Naive B cell (primary cell): ENCODE data around the gene NHSL2. TPM values are rescaled to one million over a fixed set of nuclear protein-coding genes. Genes with fewer than 3 reads are reported as not detected.
A peak's percentile ranks its signal among the peaks of the same experiment; 100 is the strongest.

Experiments used
- ATAC-seq, 2 donors: fragments of 150-1000 bp; cut with Tn5 transposase; 2 replicates each; pipeline ENCODE4 v1.10.0; 2021; ENCODE audit warnings: low read depth in 2 of 2, mild to moderate bottlenecking in 2 of 2, moderate library complexity in 2 of 2
- DNase-seq: peaks from one replicate; pipeline ENCODE4 v3.0.0; 2022
- H3K27ac Mint-ChIP-seq, 6 donors: one replicate each; pipeline ENCODE4 v1.8.0; 2020 to 2022; ENCODE audit warnings: mild to moderate bottlenecking in 6 of 6, mixed read lengths in 6 of 6, moderate library complexity in 5 of 6, inconsistent platforms in 2 of 6
- H3K27me3 Mint-ChIP-seq, 3 donors: one replicate each; pipeline ENCODE4 v1.8.0; 2021 to 2022; ENCODE audit warnings: mixed read lengths in 3 of 3, mild to moderate bottlenecking in 1 of 3
- H3K36me3 Mint-ChIP-seq, 2 donors: one replicate each; pipeline ENCODE4 v1.8.0; 2020 to 2022; ENCODE audit warnings: mixed read lengths in 2 of 2, inconsistent platforms in 1 of 2, mild to moderate bottlenecking in 1 of 2
- H3K4me1 Mint-ChIP-seq, 3 donors: one replicate each; pipeline ENCODE4 v1.8.0; 2020 to 2022; ENCODE audit warnings: mixed read lengths in 3 of 3, inconsistent platforms in 1 of 3, mild to moderate bottlenecking in 1 of 3, moderate library complexity in 1 of 3
- H3K4me3 Mint-ChIP-seq, 8 donors: one replicate each; pipeline ENCODE4 v1.8.0; 2020 to 2022; ENCODE audit warnings: mild to moderate bottlenecking in 8 of 8, mixed read lengths in 8 of 8, moderate library complexity in 8 of 8, inconsistent platforms in 2 of 8
- H3K9me3 Mint-ChIP-seq, 7 donors: one replicate each; pipeline ENCODE4 v1.8.0; 2020 to 2022; ENCODE audit warnings: mixed read lengths in 7 of 7, mild to moderate bottlenecking in 5 of 7, inconsistent platforms in 2 of 7, moderate library complexity in 1 of 7
- polyA plus RNA-seq, 6 donors: library from polyadenylated mRNA; unstranded; fragments of 300-500 nt; fragmentation: Illumina TruSeq; gene quantifications; one replicate each; pipeline ENCODE4 v1.2.3, GENCODE V29; 2021; ENCODE audit warnings: low read depth in 6 of 6

NHSL2 gene
- polyA plus RNA-seq, 6 donors from 2014 or later, result 0.25 to 0.48 (median 0.30) TPM; not detected in 2

- DNase-seq (no peak), ATAC-seq (no peak)
- H3K27ac Mint-ChIP-seq, result no peak overlapping the region
- H3K4me1 Mint-ChIP-seq, result no peaks in the 10 kb centered on the region
- no peak overlapping the region for H3K4me3 Mint-ChIP-seq
- H3K27me3 Mint-ChIP-seq, result peaks cover 0 to 23% (median 14%) of the 10 kb centered on the region in 3 donors
- H3K9me3 Mint-ChIP-seq, result peaks cover 0 to 3% (median 0%) of the 10 kb centered on the region in 7 donors
- no peaks in the 10 kb centered on the region for H3K36me3 Mint-ChIP-seq
These were observed 64.3 kb downstream of the NHSL2 start for GRCh38 chrX:71974916-71975315.

- DNase-seq, result no peak
- ATAC-seq, result no peak
- Mint-ChIP-seq H3K36me3 (no peaks in the 10 kb centered on the region), H3K27me3 (peaks cover under 1 to 30% (median 14%) of the 10 kb centered on the region in 3 donors), H3K27ac (no peak overlapping the region), H3K9me3 (peaks cover 0 to 9% (median 0%) of the 10 kb centered on the region in 7 donors), H3K4me1 (no peaks in the 10 kb centered on the region), H3K4me3 (no peak overlapping the region)
These were observed 66.1 kb downstream of the NHSL2 start for GRCh38 chrX:71976753-71977152.

GRCh38 chrX:71978164-71978563 lies 67.5 kb downstream of the NHSL2 start:
- DNase-seq, result no peak
- Mint-ChIP-seq H3K9me3 (peaks cover 0 to 9% (median 0%) of the 10 kb centered on the region in 7 donors), H3K27me3 (peaks cover 9 to 38% (median 26%) of the 10 kb centered on the region in 3 donors), H3K4me3 (no peak overlapping the region), H3K36me3 (no peaks in the 10 kb centered on the region), H3K4me1 (no peaks in the 10 kb centered on the region), H3K27ac (no peak overlapping the region)
- no peak for ATAC-seq

- H3K27ac Mint-ChIP-seq, result peak overlapping the region in 2 of 6 donors; percentile 6 to 53
- H3K36me3 Mint-ChIP-seq, result no peaks in the 10 kb centered on the region
- no peak for ATAC-seq
- H3K4me1 Mint-ChIP-seq, result no peaks in the 10 kb centered on the region
- no peak overlapping the region for H3K4me3 Mint-ChIP-seq
- peaks cover 0 to 14% (median 6%) of the 10 kb centered on the region in 3 donors for H3K27me3 Mint-ChIP-seq
- DNase-seq, result no peak
- peaks cover 0 to 4% (median 0%) of the 10 kb centered on the region in 7 donors for H3K9me3 Mint-ChIP-seq
These were observed 79.3 kb downstream of the NHSL2 start for GRCh38 chrX:71989768-71990426.

- ATAC-seq, result no peak
- Mint-ChIP-seq H3K4me1 (no peaks in the 10 kb centered on the region), H3K36me3 (no peaks in the 10 kb centered on the region), H3K4me3 (no peak overlapping the region), H3K27ac (peak overlapping the region in 1 of 6 donors; percentile 7), H3K27me3 (peaks cover 0 to 14% (median 12%) of the 10 kb centered on the region in 3 donors), H3K9me3 (peaks cover 0 to 4% (median 0%) of the 10 kb centered on the region in 7 donors)
- DNase-seq, result no peak
These were observed 79.9 kb downstream of the NHSL2 start for GRCh38 chrX:71990518-71990917.

GRCh38 chrX:71991164-71991563 lies 80.5 kb downstream of the NHSL2 start:
- Mint-ChIP-seq H3K27me3 (peaks cover 0 to 14% (median 13%) of the 10 kb centered on the region in 3 donors), H3K36me3 (no peaks in the 10 kb centered on the region), H3K27ac (no peak overlapping the region), H3K9me3 (peaks cover 0 to 2% (median 0%) of the 10 kb centered on the region in 7 donors), H3K4me3 (no peak overlapping the region), H3K4me1 (no peaks in the 10 kb centered on the region)
- no peak for ATAC-seq
- DNase-seq, result no peak

GRCh38 chrX:71992711-71993110 lies 82.1 kb downstream of the NHSL2 start:
- DNase-seq, result no peak
- Mint-ChIP-seq H3K27ac (no peak overlapping the region), H3K4me1 (no peaks in the 10 kb centered on the region), H3K9me3 (no peaks in the 10 kb centered on the region), H3K4me3 (no peak overlapping the region), H3K27me3 (peaks cover 0 to 14% (median 11%) of the 10 kb centered on the region in 3 donors), H3K36me3 (no peaks in the 10 kb centered on the region)
- peak; percentile 54 to 82 for ATAC-seq

GRCh38 chrX:71993371-71993770 lies 82.7 kb downstream of the NHSL2 start:
- no peaks in the 10 kb centered on the region for H3K9me3 Mint-ChIP-seq
- peaks cover 0 to 14% (median 7%) of the 10 kb centered on the region in 3 donors for H3K27me3 Mint-ChIP-seq
- no peak overlapping the region for H3K27ac Mint-ChIP-seq
- H3K36me3 Mint-ChIP-seq, result no peaks in the 10 kb centered on the region
- H3K4me3 Mint-ChIP-seq, result no peak overlapping the region
- DNase-seq (no peak), ATAC-seq (no peak)
- H3K4me1 Mint-ChIP-seq, result no peaks in the 10 kb centered on the region

GRCh38 chrX:71994601-71995000 lies 84.0 kb downstream of the NHSL2 start:
- no peaks in the 10 kb centered on the region for H3K36me3 Mint-ChIP-seq
- DNase-seq, result no peak
- H3K9me3 Mint-ChIP-seq, result no peaks in the 10 kb centered on the region
- peaks cover 5 to 14% (median 12%) of the 10 kb centered on the region in 3 donors for H3K27me3 Mint-ChIP-seq
- no peak overlapping the region for H3K4me3 Mint-ChIP-seq
- no peak for ATAC-seq
- H3K4me1 Mint-ChIP-seq, result no peaks in the 10 kb centered on the region
- peak overlapping the region in 1 of 6 donors; percentile 36 for H3K27ac Mint-ChIP-seq

- Mint-ChIP-seq H3K36me3 (no peaks in the 10 kb centered on the region), H3K9me3 (no peaks in the 10 kb centered on the region), H3K27ac (no peak overlapping the region), H3K4me1 (no peaks in the 10 kb centered on the region), H3K4me3 (no peak overlapping the region), H3K27me3 (peaks cover 5 to 14% (median 12%) of the 10 kb centered on the region in 3 donors)
- DNase-seq (no peak), ATAC-seq (no peak)
These were observed 84.5 kb downstream of the NHSL2 start for GRCh38 chrX:71995122-71995521.

GRCh38 chrX:71996136-71996535 lies 85.5 kb downstream of the NHSL2 start:
- Mint-ChIP-seq H3K27ac (no peak overlapping the region), H3K36me3 (no peaks in the 10 kb centered on the region), H3K4me1 (no peaks in the 10 kb centered on the region), H3K9me3 (no peaks in the 10 kb centered on the region), H3K4me3 (peak overlapping the region in 1 of 8 donors; percentile 10), H3K27me3 (peaks cover 5 to 20% (median 12%) of the 10 kb centered on the region in 3 donors)
- DNase-seq, result no peak
- no peak for ATAC-seq

GRCh38 chrX:71996826-71997225 lies 86.2 kb downstream of the NHSL2 start:
- Mint-ChIP-seq H3K27ac (no peak overlapping the region), H3K27me3 (peaks cover 5 to 21% (median 18%) of the 10 kb centered on the region in 3 donors), H3K4me1 (no peaks in the 10 kb centered on the region)

GRCh38 chrX:71997320-71997719 lies 86.7 kb downstream of the NHSL2 start:
- H3K27me3 Mint-ChIP-seq, result peaks cover 5 to 19% (median 18%) of the 10 kb centered on the region in 3 donors
- H3K27ac Mint-ChIP-seq, result no peak overlapping the region
- H3K4me1 Mint-ChIP-seq, result no peaks in the 10 kb centered on the region
- no peaks in the 10 kb centered on the region for H3K36me3 Mint-ChIP-seq
- no peak overlapping the region for H3K4me3 Mint-ChIP-seq
- ATAC-seq, result no peak
- DNase-seq, result no peak
- no peaks in the 10 kb centered on the region for H3K9me3 Mint-ChIP-seq

More at GRCh38 chrX:71996826-71997225, 86.2 kb downstream of the NHSL2 start:
- no peaks in the 10 kb centered on the region for H3K9me3 Mint-ChIP-seq
- DNase-seq, result no peak
- ATAC-seq, result no peak
- H3K4me3 Mint-ChIP-seq, result no peak overlapping the region
- H3K36me3 Mint-ChIP-seq, result no peaks in the 10 kb centered on the region

- Mint-ChIP-seq H3K27me3 (peaks cover 5 to 23% (median 18%) of the 10 kb centered on the region in 3 donors), H3K27ac (no peak overlapping the region), H3K36me3 (no peaks in the 10 kb centered on the region), H3K9me3 (no peaks in the 10 kb centered on the region), H3K4me1 (no peaks in the 10 kb centered on the region), H3K4me3 (no peak overlapping the region)
- ATAC-seq (peak; percentile 48 to 50), DNase-seq (peak; percentile 24)
These were observed 88.3 kb downstream of the NHSL2 start for GRCh38 chrX:71998836-71999509.
